HG02763 (cell line): Measurements from ENCODE around the gene MAP3K5.
A peak's percentile ranks its signal among the peaks of the same experiment; 100 is the strongest.
"Not testable (repeated sequence)": the region's sequence is repeated elsewhere in the genome, so short reads cannot be mapped to it uniquely, and the experiment has no call there.

Experiments
- ATAC-seq: cut with Tn5 transposase; IDR thresholded peaks from one replicate; pipeline ENCODE4 v1.9.1; 2021; ENCODE audit warnings: mild to moderate bottlenecking, moderate library complexity; ENCODE audit not compliant: unreplicated experiment

MAP3K5 gene

GRCh38 chr6:136774228-136775041 lies 17.8 kb downstream of the MAP3K5 start:
- ATAC-seq, result no peak

GRCh38 chr6:136773473-136773796 lies 18.8 kb downstream of the MAP3K5 start:
- no peak for ATAC-seq

- peak; percentile 70 for ATAC-seq
These were observed 19.4 kb downstream of the MAP3K5 start for GRCh38 chr6:136772685-136773472.

- no peak for ATAC-seq
These were observed 21.0 kb downstream of the MAP3K5 start for GRCh38 chr6:136771306-136771705.

GRCh38 chr6:136769759-136770158 lies 22.5 kb downstream of the MAP3K5 start:
- no peak for ATAC-seq

GRCh38 chr6:136769124-136769523 lies 23.2 kb downstream of the MAP3K5 start:
- no peak for ATAC-seq

GRCh38 chr6:136767570-136768309 lies 24.5 kb downstream of the MAP3K5 start:
- no peak for ATAC-seq

GRCh38 chr6:136767103-136767502 lies 25.2 kb downstream of the MAP3K5 start:
- ATAC-seq, result no peak

- no peak for ATAC-seq
These were observed 26.0 kb downstream of the MAP3K5 start for GRCh38 chr6:136766274-136766673.

GRCh38 chr6:136764517-136764993 lies 27.7 kb downstream of the MAP3K5 start:
- peak; percentile 38 for ATAC-seq

GRCh38 chr6:136763716-136764516 lies 28.4 kb downstream of the MAP3K5 start:
- peak; percentile 40 for ATAC-seq

GRCh38 chr6:136763255-136763654 lies 29.0 kb downstream of the MAP3K5 start:
- ATAC-seq, result peak; percentile 27

GRCh38 chr6:136762022-136762975 lies 30.0 kb downstream of the MAP3K5 start:
- no peak for ATAC-seq

- ATAC-seq, result no peak
These were observed 30.9 kb downstream of the MAP3K5 start for GRCh38 chr6:136761227-136761922.

- ATAC-seq, result not testable (repeated sequence)
These were observed 31.5 kb downstream of the MAP3K5 start for GRCh38 chr6:136760781-136761180.

- ATAC-seq, result no peak
These were observed 35.1 kb downstream of the MAP3K5 start for GRCh38 chr6:136757150-136757549.

- no peak for ATAC-seq
These were observed 37.5 kb downstream of the MAP3K5 start for GRCh38 chr6:136754820-136755219.

GRCh38 chr6:136753624-136754023 lies 38.7 kb downstream of the MAP3K5 start:
- no peak for ATAC-seq

GRCh38 chr6:136752554-136752953 lies 39.7 kb downstream of the MAP3K5 start:
- no peak for ATAC-seq
